GM21723 (cell line): ENCODE results near the gene LCE1F.

Experiments
- ATAC-seq: cut with Tn5 transposase; IDR thresholded peaks from one replicate; pipeline ENCODE4 v1.9.1; 2021; ENCODE audit warnings: mild to moderate bottlenecking, moderate library complexity; ENCODE audit not compliant: unreplicated experiment

LCE1F gene

GRCh38 chr1:152770411-152770810 lies 4.5 kb upstream of the LCE1F start:
- ATAC-seq, result no peak

GRCh38 chr1:152776361-152776760 lies 1.4 kb downstream of the LCE1F start:
- no peak for ATAC-seq

GRCh38 chr1:152777510-152778137 lies 2.7 kb downstream of the LCE1F start:
- ATAC-seq, result no peak

GRCh38 chr1:152783095-152783494 lies 8.2 kb downstream of the LCE1F start:
- no peak for ATAC-seq

DNA sequence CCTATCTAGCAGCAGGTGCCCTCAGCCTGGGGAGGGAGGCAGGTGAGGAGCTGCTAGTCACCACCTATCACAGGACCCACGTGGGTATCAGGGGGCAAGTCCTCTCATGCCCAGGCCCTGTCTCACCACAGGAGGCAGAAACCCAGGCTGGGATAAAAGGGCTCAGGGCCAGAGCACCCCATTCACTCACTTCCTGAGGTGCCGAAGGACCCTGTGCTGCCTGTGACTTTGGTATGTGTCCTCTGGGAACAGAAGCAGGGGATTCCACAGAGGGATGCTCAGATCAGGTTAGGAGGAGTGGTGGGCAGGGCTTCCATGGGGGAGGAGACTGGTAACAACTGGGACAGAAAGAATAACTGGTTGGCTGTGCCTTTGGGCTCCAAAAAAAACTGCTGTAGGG lies 11.1 kb downstream of the LCE1F start, which contains the start of gene LCE1E:
LCE1E (plus strand) TSS at position 181 of the 400 bp plus-strand sequence. CDS start 1,043 bp downstream, outside the sequence.
- ATAC-seq, result no peak

DNA sequence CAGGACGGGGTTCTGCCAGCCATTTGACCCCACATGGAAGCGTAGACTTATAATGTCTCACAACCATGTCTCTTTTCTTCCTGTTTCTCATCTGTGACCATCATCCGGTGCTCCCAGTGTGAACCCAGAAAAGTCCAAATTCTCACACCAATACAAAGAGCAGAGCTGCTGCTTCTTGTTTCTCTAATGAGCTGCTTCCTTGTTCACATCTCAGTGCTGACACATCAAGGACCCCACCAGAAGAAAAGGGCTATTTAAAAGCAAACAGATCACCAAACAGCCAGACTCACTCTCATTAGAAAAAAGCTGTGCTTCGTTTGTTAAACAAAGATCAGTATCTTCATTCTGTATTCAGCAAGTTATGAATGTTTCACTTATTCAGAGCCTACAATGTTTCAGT lies 20.7 kb downstream of the LCE1F start:
- ATAC-seq, result no peak

- ATAC-seq, result no peak
These were observed 21.5 kb downstream of the LCE1F start, which contains the start of gene LCE1D for GRCh38 chr1:152796421-152796820. Gene LCE1D (plus strand): TSS chr1:152796721. CDS start chr1:152797795, 1,074 bp downstream.

DNA sequence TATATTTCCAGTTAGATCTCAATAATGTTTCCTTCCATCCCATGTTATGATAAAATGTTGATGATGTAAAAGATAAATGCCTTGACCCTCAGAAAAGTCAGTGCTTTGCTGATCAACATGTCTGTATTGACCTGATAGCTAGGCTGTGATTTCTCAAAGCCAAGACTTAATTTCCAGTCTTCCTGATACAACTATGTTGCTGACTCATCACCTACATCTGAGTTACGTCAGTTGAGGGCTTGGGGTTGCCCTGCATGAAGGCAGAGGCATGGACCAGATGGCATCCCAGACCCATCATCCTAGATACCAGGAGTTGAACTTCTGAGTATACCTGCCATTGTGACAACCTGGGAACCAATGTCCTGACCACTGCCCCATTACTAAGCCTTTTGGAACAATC lies 26.4 kb downstream of the LCE1F start:
- no peak for ATAC-seq

DNA sequence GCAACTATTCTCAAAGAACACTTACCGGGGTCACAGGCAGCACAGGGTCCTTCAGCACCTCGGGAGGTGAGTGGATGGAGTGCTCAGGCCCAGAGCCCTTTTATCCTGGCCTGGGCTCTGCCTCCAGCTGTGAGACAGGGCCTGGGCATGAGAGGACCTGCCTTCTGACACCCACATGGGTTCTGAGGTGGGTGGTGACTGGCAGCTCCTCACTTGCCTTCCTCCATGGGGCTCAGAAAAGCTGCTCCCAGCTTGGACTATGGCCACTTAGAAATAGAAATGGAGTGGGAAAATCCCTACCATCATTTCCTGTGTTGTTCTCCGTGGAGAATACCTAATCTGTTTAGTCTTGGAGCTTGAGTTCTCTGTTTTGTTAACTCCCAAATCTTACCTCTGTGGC lies 31.6 kb downstream of the LCE1F start, which contains the start of gene LCE1C:
LCE1C (minus strand) TSS at position 76 of the 400 bp plus-strand sequence. CDS start 1,173 bp downstream, outside the sequence.
- ATAC-seq, result no peak

DNA sequence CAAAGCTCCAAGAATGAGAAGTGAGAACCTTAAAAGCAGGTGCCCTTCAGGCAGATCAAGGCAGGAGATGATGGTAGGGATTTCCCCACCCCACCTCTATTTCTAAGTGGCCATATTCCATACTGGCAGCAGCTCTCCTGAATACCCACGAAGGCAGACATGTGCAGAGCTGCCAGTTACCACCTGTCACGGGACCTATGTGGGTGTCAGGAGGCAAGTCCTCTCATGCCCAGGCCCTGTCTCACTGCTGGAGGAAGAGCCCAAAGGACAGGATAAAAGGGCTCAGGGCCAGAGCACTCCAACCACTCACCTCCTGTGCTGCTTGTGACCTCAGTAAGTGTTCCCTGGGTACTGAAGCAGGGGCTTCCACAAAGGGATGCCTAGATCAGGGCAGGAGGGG lies 36.1 kb downstream of the LCE1F start:
- ATAC-seq, result no peak

DNA sequence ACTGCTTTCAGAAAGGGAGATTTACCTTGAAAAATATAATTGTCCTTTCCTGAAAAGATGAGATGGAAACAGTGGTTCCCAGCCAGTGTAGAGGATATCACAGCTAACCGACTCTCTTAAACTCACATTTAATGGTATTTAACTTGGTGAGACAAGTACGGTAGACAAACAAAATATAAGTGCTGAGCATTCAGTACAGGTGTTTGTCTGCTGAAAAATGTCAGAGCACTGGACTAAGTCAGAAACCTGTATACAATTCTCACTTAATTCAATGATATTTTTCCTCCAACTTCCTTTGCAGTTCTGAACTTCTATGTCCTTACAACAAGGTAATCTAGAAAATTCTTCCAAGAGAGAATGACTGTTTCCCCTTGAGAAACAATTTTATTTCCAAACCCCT lies 36.7 kb downstream of the LCE1F start, which contains the start of gene LCE1B:
LCE1B (plus strand) TSS at position 301 of the 400 bp plus-strand sequence. CDS start 476 bp downstream, outside the sequence.
- ATAC-seq, result no peak

DNA sequence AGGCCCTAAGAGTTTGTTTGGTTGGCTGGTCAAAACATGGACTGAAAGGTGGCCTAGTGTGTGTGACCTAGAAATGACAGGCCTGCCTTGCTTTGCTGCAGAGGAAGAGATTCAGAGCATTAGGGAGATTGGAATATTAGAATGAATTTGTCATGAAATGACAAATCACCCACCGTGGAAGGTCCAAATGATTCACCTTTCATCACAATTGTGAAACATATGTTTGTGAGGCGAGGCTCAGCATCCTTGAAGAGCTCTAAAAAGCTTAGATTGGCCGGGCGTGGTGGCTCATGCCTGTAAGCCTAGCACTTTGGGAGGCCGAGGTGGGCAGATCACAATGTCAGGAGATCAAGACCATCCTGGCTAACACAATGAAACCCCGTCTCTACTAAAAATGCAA lies 42.4 kb downstream of the LCE1F start:
- ATAC-seq, result no peak

DNA sequence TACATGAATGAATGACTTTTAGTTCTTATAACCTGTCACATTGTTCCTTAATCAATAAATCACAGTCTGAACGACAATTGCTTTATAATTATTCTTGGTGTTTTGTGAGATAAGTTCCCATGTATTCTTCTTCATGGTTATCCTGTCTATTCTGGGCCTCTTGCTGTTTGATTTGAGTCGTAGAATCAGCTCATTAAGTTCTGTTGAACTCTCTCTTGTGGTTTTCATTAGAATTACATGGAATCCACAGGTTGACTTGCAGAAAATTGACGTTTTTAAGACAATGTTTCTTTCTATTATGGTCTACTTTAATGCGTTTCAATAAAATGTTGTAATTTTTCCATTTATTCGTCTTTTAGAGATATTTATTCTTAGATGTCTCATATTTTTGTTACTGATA lies 48.4 kb downstream of the LCE1F start:
- ATAC-seq, result no peak

GRCh38 chr1:152824964-152825363 lies 50.0 kb downstream of the LCE1F start:
- no peak for ATAC-seq
